ENCODE results near the gene RYR3.

The RYR3 gene

DNA sequence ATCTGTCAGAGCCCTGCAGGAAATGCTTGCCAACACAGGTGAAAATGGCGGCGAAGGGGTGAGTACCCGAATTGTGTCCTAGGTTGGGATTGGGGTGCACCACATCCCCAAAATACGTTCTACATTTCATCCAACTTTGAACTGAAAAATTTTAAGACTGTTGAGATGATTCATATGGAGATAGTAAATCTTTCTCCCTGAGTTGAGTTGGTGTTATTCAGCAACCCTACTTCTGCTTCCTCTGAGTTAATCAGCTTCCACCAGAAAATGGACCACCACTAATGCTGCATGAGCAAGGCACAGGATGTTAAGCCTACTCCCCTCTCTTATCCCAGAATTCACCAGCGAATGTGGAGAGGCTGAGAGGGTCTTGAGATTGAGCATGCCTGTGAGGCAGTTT is 192.9 kb downstream of the RYR3 start:
- no peaks in the 10 kb centered on the region; the same call in none of the 2 replicates for H3K27me3 ChIP-seq (replicated peaks; ENCODE audit: control insufficient read depth, insufficient read depth, low read length)
- no peak overlapping the region for H3K4me3 ChIP-seq (replicated peaks; ENCODE audit: low read depth, low read length)
- TF ChIP-seq, protein P1, sequence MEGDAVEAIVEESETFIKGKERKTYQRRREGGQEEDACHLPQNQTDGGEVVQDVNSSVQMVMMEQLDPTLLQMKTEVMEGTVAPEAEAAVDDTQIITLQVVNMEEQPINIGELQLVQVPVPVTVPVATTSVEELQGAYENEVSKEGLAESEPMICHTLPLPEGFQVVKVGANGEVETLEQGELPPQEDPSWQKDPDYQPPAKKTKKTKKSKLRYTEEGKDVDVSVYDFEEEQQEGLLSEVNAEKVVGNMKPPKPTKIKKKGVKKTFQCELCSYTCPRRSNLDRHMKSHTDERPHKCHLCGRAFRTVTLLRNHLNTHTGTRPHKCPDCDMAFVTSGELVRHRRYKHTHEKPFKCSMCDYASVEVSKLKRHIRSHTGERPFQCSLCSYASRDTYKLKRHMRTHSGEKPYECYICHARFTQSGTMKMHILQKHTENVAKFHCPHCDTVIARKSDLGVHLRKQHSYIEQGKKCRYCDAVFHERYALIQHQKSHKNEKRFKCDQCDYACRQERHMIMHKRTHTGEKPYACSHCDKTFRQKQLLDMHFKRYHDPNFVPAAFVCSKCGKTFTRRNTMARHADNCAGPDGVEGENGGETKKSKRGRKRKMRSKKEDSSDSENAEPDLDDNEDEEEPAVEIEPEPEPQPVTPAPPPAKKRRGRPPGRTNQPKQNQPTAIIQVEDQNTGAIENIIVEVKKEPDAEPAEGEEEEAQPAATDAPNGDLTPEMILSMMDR (IDR thresholded peaks at IDR 0.05; ENCODE audit: insufficient read depth, low read length, poor library complexity, severe bottlenecking), result no peak
- DNase-seq (ENCODE audit: extremely low read depth, insufficient read length), result no peak
- no peaks in the 10 kb centered on the region for H3K36me3 ChIP-seq (ENCODE audit: control insufficient read depth, insufficient read depth, low read length)

DNA sequence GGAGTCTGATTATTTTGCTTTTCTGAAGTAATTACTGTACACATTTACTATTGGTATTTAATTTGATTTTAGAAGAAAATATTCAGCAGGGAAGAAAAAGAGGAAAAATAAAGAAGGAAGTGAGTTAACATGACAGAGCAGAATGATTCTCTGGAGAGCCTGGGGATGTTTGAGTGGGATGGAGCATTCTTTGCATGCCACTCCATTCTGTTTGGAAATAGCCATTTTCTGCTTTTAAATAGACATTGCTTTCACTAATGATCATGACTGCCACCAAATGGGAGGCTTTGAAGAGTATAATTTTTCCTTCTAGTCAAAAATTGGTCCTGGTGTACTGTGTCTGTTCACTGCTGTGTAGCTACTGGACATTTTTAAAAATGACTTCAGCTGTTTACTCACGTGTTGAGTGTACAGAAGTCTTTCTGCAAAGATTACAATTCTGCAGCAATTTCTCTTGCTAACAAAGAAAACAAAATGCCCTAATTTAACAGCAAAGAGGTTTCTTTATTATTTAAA is 196.1 kb downstream of the RYR3 start:
- Histone ChIP-seq H3K4me3 (replicated peaks; ENCODE audit: low read depth, low read length) (no peak overlapping the region), H3K27me3 (replicated peaks; ENCODE audit: control insufficient read depth, insufficient read depth, low read length) (no peaks in the 10 kb centered on the region; the same call in none of the 2 replicates), H3K36me3 (ENCODE audit: control insufficient read depth, insufficient read depth, low read length) (no peaks in the 10 kb centered on the region)
- TF ChIP-seq, protein P1 (IDR thresholded peaks at IDR 0.05; ENCODE audit: insufficient read depth, low read length, poor library complexity, severe bottlenecking), result no peak
- no peak for DNase-seq (ENCODE audit: extremely low read depth, insufficient read length)

DNA sequence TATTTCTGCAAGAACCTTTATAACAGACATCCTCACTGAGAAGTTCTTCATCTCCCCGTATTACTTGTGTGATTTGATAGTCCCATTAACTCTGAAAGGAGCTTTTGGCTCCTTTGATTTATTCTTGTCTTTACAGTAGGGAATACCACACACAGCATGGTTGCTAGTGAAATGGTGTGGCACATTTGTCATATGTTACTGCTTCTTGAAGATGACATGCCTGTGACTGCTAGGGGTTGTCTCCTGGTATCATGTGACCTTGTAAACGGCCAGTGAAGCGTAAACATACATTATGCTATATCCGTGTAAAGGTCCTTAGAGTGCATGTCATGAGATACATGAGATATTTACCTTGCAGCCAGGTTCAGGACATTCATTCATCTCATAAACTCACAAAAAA is 197.9 kb downstream of the RYR3 start:
- H3K27me3 ChIP-seq (replicated peaks; ENCODE audit: control insufficient read depth, insufficient read depth, low read length), result peaks cover 1% of the 10 kb centered on the region
- TF ChIP-seq, protein P1 (IDR thresholded peaks at IDR 0.05; ENCODE audit: insufficient read depth, low read length, poor library complexity, severe bottlenecking), result no peak
- DNase-seq (ENCODE audit: extremely low read depth, insufficient read length), result no peak
- H3K4me3 ChIP-seq (replicated peaks; ENCODE audit: low read depth, low read length), result no peak overlapping the region
- H3K36me3 ChIP-seq (ENCODE audit: control insufficient read depth, insufficient read depth, low read length), result no peaks in the 10 kb centered on the region

DNA sequence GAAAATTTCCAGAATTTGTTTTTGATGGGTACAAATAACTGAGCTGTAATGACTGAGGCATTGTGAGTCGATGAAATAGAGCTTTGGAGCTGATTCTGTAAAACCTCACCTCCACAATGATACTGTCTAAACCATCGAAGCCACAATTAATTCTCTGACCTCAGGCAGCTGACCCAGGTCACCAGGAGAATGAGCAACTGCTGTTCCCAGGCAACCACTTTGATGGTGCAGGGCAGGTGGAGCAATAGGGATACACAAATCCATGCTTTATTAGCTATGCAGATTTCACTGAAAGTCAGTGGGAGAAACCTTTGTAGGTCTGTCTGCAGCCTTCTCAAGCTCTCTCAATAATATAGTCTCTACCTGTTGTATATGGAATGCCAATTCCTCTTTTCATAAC is 204.4 kb downstream of the RYR3 start:
- TF ChIP-seq, protein P1 (IDR thresholded peaks at IDR 0.05; ENCODE audit: insufficient read depth, low read length, poor library complexity, severe bottlenecking), result no peak
- no peak for DNase-seq (ENCODE audit: extremely low read depth, insufficient read length)

DNA sequence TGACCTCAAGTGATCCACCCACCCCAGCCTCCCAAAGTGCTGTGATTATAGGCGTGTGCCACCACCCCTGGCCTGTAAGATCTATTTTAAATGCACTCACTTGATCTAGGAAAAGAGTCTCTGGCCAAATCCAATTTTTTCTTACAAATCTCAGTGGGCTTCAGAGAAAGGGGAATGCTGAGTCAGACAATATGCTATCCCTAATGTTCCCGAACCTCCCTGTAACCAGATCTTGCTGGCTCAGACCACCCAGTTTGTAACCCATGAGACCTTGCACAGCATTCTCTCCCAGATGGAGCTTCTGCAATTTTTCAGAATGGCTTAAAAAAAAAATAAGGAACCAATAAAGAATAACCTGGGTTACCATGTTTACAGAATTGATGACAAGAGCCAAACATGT is 205.8 kb downstream of the RYR3 start:
- Histone ChIP-seq H3K36me3 (ENCODE audit: control insufficient read depth, insufficient read depth, low read length) (no peaks in the 10 kb centered on the region), H3K27me3 (replicated peaks; ENCODE audit: control insufficient read depth, insufficient read depth, low read length) (peaks cover 1% of the 10 kb centered on the region; the same call in 1 of the 2 replicates), H3K4me3 (replicated peaks; ENCODE audit: low read depth, low read length) (no peak overlapping the region)
- DNase-seq (ENCODE audit: extremely low read depth, insufficient read length), result no peak
- TF ChIP-seq, protein P1 (IDR thresholded peaks at IDR 0.05; ENCODE audit: insufficient read depth, low read length, poor library complexity, severe bottlenecking), result no peak

More for the DNA sequence above, 204.4 kb downstream of the RYR3 start:
- H3K27me3 ChIP-seq (replicated peaks; ENCODE audit: control insufficient read depth, insufficient read depth, low read length), result peaks cover 1% of the 10 kb centered on the region; the same call in 1 of the 2 replicates
- H3K4me3 ChIP-seq (replicated peaks; ENCODE audit: low read depth, low read length), result no peak overlapping the region
- no peaks in the 10 kb centered on the region for H3K36me3 ChIP-seq (ENCODE audit: control insufficient read depth, insufficient read depth, low read length)

DNA sequence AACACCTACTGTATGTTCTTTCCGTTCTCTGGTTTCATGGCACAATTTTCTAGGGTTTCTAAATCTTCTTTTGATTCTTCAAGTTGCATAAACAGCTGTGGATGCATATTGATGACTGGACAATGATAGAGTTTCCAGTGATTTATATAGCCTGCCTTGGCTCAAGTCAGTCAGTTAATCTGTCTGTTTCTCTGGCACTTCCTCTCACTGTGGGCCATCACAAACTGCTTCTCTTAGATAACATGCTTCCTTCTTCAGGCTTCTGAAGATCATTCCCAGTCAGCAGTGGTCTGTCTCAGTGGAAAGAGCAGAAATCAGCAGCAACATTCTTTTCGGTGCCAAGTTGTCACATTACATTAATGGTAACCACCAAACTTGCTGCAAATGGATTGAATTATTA is 207.2 kb downstream of the RYR3 start:
- Histone ChIP-seq H3K27me3 (replicated peaks; ENCODE audit: control insufficient read depth, insufficient read depth, low read length) (peaks cover 1% of the 10 kb centered on the region; the same call in 1 of the 2 replicates), H3K4me3 (replicated peaks; ENCODE audit: low read depth, low read length) (no peak overlapping the region), H3K36me3 (ENCODE audit: control insufficient read depth, insufficient read depth, low read length) (no peaks in the 10 kb centered on the region)
- TF ChIP-seq, protein P1 (IDR thresholded peaks at IDR 0.05; ENCODE audit: insufficient read depth, low read length, poor library complexity, severe bottlenecking), result no peak
- no peak for DNase-seq (ENCODE audit: extremely low read depth, insufficient read length)
